Common myeloid progenitor, CD34-positive (primary cell): ENCODE data around the gene CBX7.

Experiments used
- CTCF ChIA-PET: fragments of 350-600 bp; sonication (Branson Sonifier 250); formaldehyde crosslinking; loops from one replicate; lab custom pipeline; 2021; ENCODE audit warnings: antibody characterized with exemption; lab: Charles Lee
- POLR2A ChIA-PET: fragments of 350-600 bp; sonication (Branson Sonifier 250); formaldehyde crosslinking; loops from one replicate; lab custom pipeline; 2021; ENCODE audit warnings: antibody characterized with exemption; lab: Charles Lee
- DNase-seq, 3 donors: peaks; one replicate each; pipeline versions ENCODE4 v3.0.0 to v3.0.0-alpha.2; 2013
- H3K27ac ChIP-seq, 2 experiments: 1 replicate in 1 of 2; 2 replicates in 1 of 2; pipeline ENCODE4 v1.7.0; 2013; ENCODE audit warnings: inconsistent platforms in 2 of 2, low read length in 2 of 2, mild to moderate bottlenecking in 2 of 2, low read depth in 1 of 2, moderate library complexity in 1 of 2; ENCODE audit not compliant: severe bottlenecking in 2 of 2, insufficient read depth in 1 of 2, poor library complexity in 1 of 2
- H3K27me3 ChIP-seq, 5 experiments: replicated peaks in 2 of 5; 1 replicate in 3 of 5; 2 replicates in 2 of 5; pipeline versions ENCODE4 v1.6.1 to v1.7.0; 2013; ENCODE audit warnings: low read length in 4 of 5, mild to moderate bottlenecking in 2 of 5, moderate library complexity in 2 of 5, inconsistent platforms in 1 of 5; ENCODE audit not compliant: insufficient read depth in 5 of 5, control insufficient read depth in 4 of 5
- H3K36me3 ChIP-seq, 4 experiments: 1 replicate in 2 of 4; 2 replicates in 2 of 4; pipeline versions ENCODE4 v1.6.1 to v1.7.0; 2013; ENCODE audit warnings: low read length in 3 of 4, control low read depth in 1 of 4, mild to moderate bottlenecking in 1 of 4; ENCODE audit not compliant: control insufficient read depth in 4 of 4, insufficient read depth in 4 of 4
- H3K4me1 ChIP-seq, 4 experiments: 1 replicate in 3 of 4; 2 replicates in 1 of 4; pipeline versions ENCODE4 v1.6.1 to v1.7.1; 2013; ENCODE audit warnings: low read length in 3 of 4, mild to moderate bottlenecking in 3 of 4, control low read depth in 1 of 4, inconsistent platforms in 1 of 4, moderate library complexity in 1 of 4; ENCODE audit not compliant: control insufficient read depth in 4 of 4, insufficient read depth in 4 of 4; ENCODE audit errors: control extremely low read depth in 1 of 4
- H3K4me3 ChIP-seq, 7 experiments: 1 replicate in 4 of 7; 2 replicates in 3 of 7; pipeline versions ENCODE4 v1.5.1 to v1.7.0; 2013; ENCODE audit warnings: mild to moderate bottlenecking in 7 of 7, low read length in 6 of 7, moderate library complexity in 6 of 7, inconsistent platforms in 2 of 7, low read depth in 2 of 7, control low read depth in 1 of 7; ENCODE audit not compliant: insufficient read depth in 4 of 7, control insufficient read depth in 1 of 7; ENCODE audit errors: extremely low read depth in 1 of 7
- H3K9me3 ChIP-seq, 5 experiments: 1 replicate in 4 of 5; 2 replicates in 1 of 5; pipeline versions ENCODE4 v1.6.1 to v1.7.1; 2013; ENCODE audit warnings: low read length in 4 of 5, mild to moderate bottlenecking in 2 of 5, inconsistent platforms in 1 of 5, low read depth in 1 of 5, moderate library complexity in 1 of 5; ENCODE audit not compliant: control insufficient read depth in 4 of 5, insufficient read depth in 2 of 5; ENCODE audit errors: control extremely low read depth in 1 of 5
- WGBS: methylation state at CpG from one replicate; pipeline ENCODE4 v1.1.5; 2013; ENCODE audit not compliant: insufficient coverage; 5-methylcytosine and 5-hydroxymethylcytosine counted together

Gene CBX7

DNA sequence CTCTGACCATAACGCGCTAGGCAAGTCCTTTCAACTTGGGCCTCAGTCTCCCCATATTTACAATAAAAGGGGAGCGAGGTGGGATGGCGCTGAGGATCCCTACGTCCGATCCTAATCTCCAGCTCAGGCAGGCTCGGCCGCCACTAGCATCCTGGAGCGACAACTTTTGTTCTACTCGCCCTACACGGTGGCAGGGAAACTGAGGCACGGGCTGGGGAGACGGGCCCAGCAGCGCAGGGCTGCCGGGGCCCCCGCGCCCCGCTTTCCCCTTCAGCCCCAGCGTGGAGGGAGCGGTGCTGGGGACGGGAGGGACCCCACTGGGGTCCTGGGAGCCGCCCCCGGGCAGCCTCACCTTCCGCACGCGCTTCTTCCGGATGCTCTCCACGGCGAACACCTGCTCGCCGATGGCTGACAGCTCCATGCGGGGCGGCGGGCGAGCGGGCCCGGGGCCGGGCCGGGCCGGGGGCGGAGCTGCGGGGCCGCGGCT, 413 bp downstream of the CBX7 start:
- Histone ChIP-seq H3K36me3 (peaks cover 0 to 6% (median 4%) of the 10 kb centered on the region in 4 experiments), H3K9me3 (no peaks in the 10 kb centered on the region), H3K27ac (peak overlapping the region in 1 of 2 experiments; percentile 64), H3K4me3 (peak overlapping the region; percentile 46 to 84 (median 64)), H3K4me1 (peaks cover 0 to 22% (median 14%) of the 10 kb centered on the region in 4 experiments), H3K27me3 (peaks cover 9 to 29% (median 14%) of the 10 kb centered on the region in 5 experiments)
- CTCF ChIA-PET, result interaction anchor here (0.8 kb wide), 1 partner anchor 164 kb away, joined by 3 read pairs; no protein-coding TSS in a partner anchor
- POLR2A ChIA-PET, result interaction anchor here (0.6 kb wide), 1 partner anchor 38 kb away, joined by 3 read pairs; no protein-coding TSS in a partner anchor
- DNase-seq, result no peak
- 13% methylated on average over 43 of the region's 44 CpGs for WGBS

- Histone ChIP-seq H3K9me3 (no peaks in the 10 kb centered on the region), H3K27me3 (peaks cover 9 to 29% (median 12%) of the 10 kb centered on the region in 5 experiments), H3K4me3 (peak overlapping the region in 5 of 7 experiments; percentile 61 to 84 (median 72)), H3K4me1 (peaks cover 0 to 26% (median 16%) of the 10 kb centered on the region in 4 experiments), H3K36me3 (peaks cover 0 to 6% (median 4%) of the 10 kb centered on the region in 4 experiments), H3K27ac (no peak overlapping the region)
- ChIA-PET CTCF (interaction anchor here (0.7 to 1.4 kb wide), 3 partner anchors 16 to 165 kb away, joined by 3 to 4 read pairs (median 3); no protein-coding TSS in a partner anchor), POLR2A (no interaction called here)
- 84% methylated on average over 11 of the region's 16 CpGs for WGBS
- no peak for DNase-seq
These were observed 1.0 kb downstream of the CBX7 start for GRCh38 chr22:39151329-39151975.

- peaks cover 0 to 32% (median 21%) of the 10 kb centered on the region in 4 experiments for H3K4me1 ChIP-seq
- ChIA-PET CTCF (interaction anchor here (0.7 to 1.4 kb wide), 2 partner anchors 17 to 20 kb away, joined by 3 to 4 read pairs; no protein-coding TSS in a partner anchor), POLR2A (no interaction called here)
- H3K27me3 ChIP-seq, result peaks cover 9 to 29% (median 12%) of the 10 kb centered on the region in 5 experiments
- WGBS, result 92% methylated on average over 6 of the region's 6 CpGs
- H3K9me3 ChIP-seq, result no peaks in the 10 kb centered on the region
- DNase-seq, result no peak
- no peak overlapping the region for H3K4me3 ChIP-seq
- peaks cover 0 to 6% (median 4%) of the 10 kb centered on the region in 4 experiments for H3K36me3 ChIP-seq
- no peak overlapping the region for H3K27ac ChIP-seq
These were observed 1.6 kb downstream of the CBX7 start for GRCh38 chr22:39150848-39151215.

DNA sequence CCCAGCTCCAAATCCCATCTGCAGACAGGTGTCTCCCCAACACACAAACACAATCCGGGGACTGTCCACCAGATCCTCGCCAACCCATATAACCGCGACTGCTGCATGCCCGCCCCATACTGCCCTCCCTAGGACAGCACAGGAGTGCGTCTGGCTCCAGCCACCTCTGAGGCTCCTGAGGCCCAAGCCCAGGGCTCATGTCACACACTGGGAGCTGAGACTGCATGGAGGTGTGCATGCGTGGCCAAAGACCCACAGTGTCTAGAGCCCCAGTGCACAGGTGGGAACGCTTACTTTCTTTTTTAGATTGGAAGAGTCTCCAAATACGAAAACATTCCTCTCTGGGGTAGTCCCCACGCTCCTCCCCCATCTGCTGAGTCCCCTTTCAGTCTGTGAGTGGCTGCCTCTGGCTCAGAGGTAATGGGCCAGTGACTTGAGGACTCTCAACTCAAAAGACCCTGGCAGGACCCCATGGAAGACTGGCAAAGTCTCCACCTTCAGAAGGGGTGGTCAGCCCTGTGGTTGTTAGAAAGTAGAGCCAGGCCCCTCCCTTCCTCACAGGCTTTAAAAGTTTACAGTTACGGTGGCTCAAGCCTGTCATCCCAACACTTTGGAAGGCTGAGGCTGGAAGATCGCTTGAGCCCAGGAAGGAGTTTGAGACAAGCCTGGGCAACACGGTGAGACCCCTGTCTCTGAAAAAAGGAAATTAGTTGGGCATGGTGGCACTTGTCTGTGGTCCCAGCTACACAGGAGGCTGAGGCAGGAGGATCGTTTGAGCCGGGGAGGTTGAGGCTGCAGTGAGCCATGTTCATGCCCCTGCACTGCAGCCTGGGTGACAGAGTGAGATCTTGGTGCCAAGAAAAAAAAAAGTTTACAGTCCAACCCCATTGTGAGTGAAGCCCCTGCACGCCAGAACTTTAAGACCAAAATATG, 2.3 kb downstream of the CBX7 start:
- no peaks in the 10 kb centered on the region for H3K9me3 ChIP-seq
- ChIA-PET POLR2A (interaction anchor here (0.9 kb wide), 1 partner anchor 170 kb away, joined by 3 read pairs; the partner anchor contains the start of gene RPL3), CTCF (interaction anchor here (0.7 to 1.4 kb wide), 3 partner anchors 18 to 21 kb away, joined by 3 to 4 read pairs (median 3); no protein-coding TSS in a partner anchor)
- no peak overlapping the region for H3K4me3 ChIP-seq
- no peak for DNase-seq
- WGBS, result 94% methylated on average over 14 of the region's 16 CpGs
- H3K27ac ChIP-seq, result no peak overlapping the region
- H3K4me1 ChIP-seq, result peaks cover 0 to 33% (median 23%) of the 10 kb centered on the region in 4 experiments
- peaks cover 0 to 6% (median 4%) of the 10 kb centered on the region in 4 experiments for H3K36me3 ChIP-seq
- peaks cover 9 to 22% (median 12%) of the 10 kb centered on the region in 5 experiments for H3K27me3 ChIP-seq

DNA sequence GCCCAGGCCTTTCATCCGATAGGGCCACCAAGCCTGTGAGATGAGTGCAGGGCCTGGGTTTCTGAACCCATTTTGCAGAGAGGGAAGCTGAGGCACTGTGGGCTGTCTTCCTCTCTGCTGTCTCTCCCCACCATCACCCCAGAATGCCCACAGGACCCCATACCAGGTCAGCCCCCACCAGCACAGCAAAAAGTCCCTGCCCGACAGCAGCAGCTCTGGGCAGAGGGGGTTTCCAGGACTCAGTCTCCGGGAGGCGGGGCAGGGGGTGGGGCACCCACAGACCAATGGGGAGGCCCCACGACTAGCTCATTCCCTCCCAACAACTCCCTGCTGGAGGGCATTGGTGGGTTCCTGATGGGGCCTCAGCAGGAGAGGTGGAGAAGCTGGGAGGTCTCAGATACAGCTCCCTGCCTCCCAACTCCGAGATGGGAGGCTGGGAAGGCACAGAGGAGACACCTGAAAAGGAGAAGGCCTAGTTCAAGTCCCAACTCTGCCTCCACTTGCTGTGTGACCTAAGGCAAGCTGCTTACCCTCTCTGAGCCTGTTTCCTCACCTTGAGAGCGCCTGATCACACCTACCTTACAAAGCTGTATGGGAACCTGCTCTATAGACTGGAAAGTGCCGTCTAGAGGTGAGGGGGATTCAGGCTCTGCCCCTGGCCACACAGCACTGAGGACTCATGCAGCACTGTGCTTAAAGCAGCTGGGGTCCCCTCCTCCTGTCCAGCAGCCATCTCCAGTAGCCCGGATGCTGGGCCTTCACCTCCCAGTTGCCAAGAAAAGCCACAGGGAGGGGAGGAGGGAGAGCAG, 3.5 kb downstream of the CBX7 start:
- Histone ChIP-seq H3K4me3 (no peak overlapping the region), H3K4me1 (peaks cover 0 to 44% (median 34%) of the 10 kb centered on the region in 4 experiments), H3K36me3 (peaks cover 0 to 6% (median 4%) of the 10 kb centered on the region in 4 experiments), H3K9me3 (no peaks in the 10 kb centered on the region), H3K27me3 (peaks cover 3 to 10% (median 9%) of the 10 kb centered on the region in 5 experiments), H3K27ac (no peak overlapping the region)
- peak in 2 of 3 donors; percentile 73 to 78 for DNase-seq
- ChIA-PET CTCF (interaction anchor here (1.2 to 2.0 kb wide), 4 partner anchors 13 to 167 kb away, joined by 3 to 11 read pairs (median 5); no protein-coding TSS in a partner anchor), POLR2A (interaction anchor here (0.8 to 1.3 kb wide), 3 partner anchors 170 to 171 kb away, joined by 3 to 4 read pairs (median 3); partner anchors contain the start of gene RPL3)
- 100% methylated on average over 2 of the region's 9 CpGs for WGBS
